ENCODE results near the gene GARNL3. TPM values are rescaled to one million over a fixed set of nuclear protein-coding genes. Genes with fewer than 3 reads are reported as not detected.
A peak's percentile ranks its signal among the peaks of the same experiment; 100 is the strongest.

The GARNL3 gene
- 1 to 10 TPM; 2.3 to 4.8 (median 2.9) TPM for total RNA-seq
- polyA plus RNA-seq: 1 to 10 TPM; 4.8 to 7.1 TPM

GRCh38 chr9:127264462-127265219 is at the start of gene GARNL3:
TSS of gene GARNL3 (plus strand) at chr9:127264774. CDS start at chr9:127264878, 104 bp downstream.
- no peak within 1 kb of the TSS for H3K4me3 ChIP-seq
- ATAC-seq (no peak), DNase-seq (no peak), FAIRE-seq (no peak)
- no peak for TF ChIP-seq CTCF (IDR thresholded peaks at IDR 0.05)
- no peaks in the 10 kb centered on the region for H3K27me3 ChIP-seq
- intact Hi-C loops (cut with DNase I): no loop called here
- WGBS, 2 donors: 40 to 44% methylated on average over 8 of the region's 8 CpGs
- H3K27ac ChIP-seq: no peak within 1 kb of the TSS
- no peaks in the 10 kb centered on the region for H3K9me3 ChIP-seq
- no peaks in the 10 kb centered on the region for H3K4me1 ChIP-seq
- H3K36me3 ChIP-seq: no peaks in the 10 kb centered on the region

GRCh38 chr9:127215268-127216209 is 49.0 kb upstream of the GARNL3 start:
- H3K4me1 ChIP-seq: no peaks in the 10 kb centered on the region
- intact Hi-C loops (cut with DNase I): loop anchor here in 1 of 3 donors (10.0 kb wide), 1 partner anchor 129 kb away; no protein-coding TSS in a partner anchor

GRCh38 chr9:127216210-127216887 is 48.2 kb upstream of the GARNL3 start:
- intact Hi-C loops (cut with DNase I): loop anchor here in 1 of 3 donors (10.0 kb wide), 1 partner anchor 128 kb away; no protein-coding TSS in a partner anchor
- H3K27ac ChIP-seq: no peak overlapping the region
- no peak for TF ChIP-seq CTCF (IDR thresholded peaks at IDR 0.05)
- H3K4me3 ChIP-seq: no peak overlapping the region
- no peak for DNase-seq
- no peaks in the 10 kb centered on the region for H3K4me1 ChIP-seq
- H3K9me3 ChIP-seq: no peaks in the 10 kb centered on the region
- H3K36me3 ChIP-seq: no peaks in the 10 kb centered on the region
- ATAC-seq: no peak
- H3K27me3 ChIP-seq: no peaks in the 10 kb centered on the region
- WGBS, 2 donors: 89 to 95% methylated on average over 7 of the region's 7 CpGs
- no peak for FAIRE-seq

More at GRCh38 chr9:127215268-127216209, 49.0 kb upstream of the GARNL3 start:
- TF ChIP-seq CTCF (IDR thresholded peaks at IDR 0.05): no peak
- FAIRE-seq (no peak), ATAC-seq (no peak), DNase-seq (peak in 1 of 6 donors; percentile 23)
- no peaks in the 10 kb centered on the region for H3K27me3 ChIP-seq
- H3K27ac ChIP-seq: no peak overlapping the region
- 84 to 91% methylated on average over 14 of the region's 14 CpGs for WGBS, 2 donors
- no peaks in the 10 kb centered on the region for H3K36me3 ChIP-seq
- no peak overlapping the region for H3K4me3 ChIP-seq
- H3K9me3 ChIP-seq: no peaks in the 10 kb centered on the region

- FAIRE-seq (no peak), ATAC-seq (no peak), DNase-seq (peak in 1 of 6 donors; percentile 25)
- intact Hi-C loops (cut with DNase I): loop anchor here in 1 of 3 donors (10.0 kb wide), 1 partner anchor 128 kb away; no protein-coding TSS in a partner anchor
- WGBS, 2 donors: 86 to 89% methylated on average over 5 of the region's 5 CpGs
- Histone ChIP-seq H3K36me3 (no peaks in the 10 kb centered on the region), H3K4me3 (no peak overlapping the region), H3K9me3 (no peaks in the 10 kb centered on the region), H3K27me3 (no peaks in the 10 kb centered on the region), H3K27ac (no peak overlapping the region), H3K4me1 (no peaks in the 10 kb centered on the region)
- no peak for TF ChIP-seq CTCF (IDR thresholded peaks at IDR 0.05)
These were observed 47.7 kb upstream of the GARNL3 start for GRCh38 chr9:127216888-127217217.

Data from pancreas (tissue), 10 donors.